Measurements from ENCODE around the gene UGT2B7.
"Not testable (repeated sequence)": the region's sequence is repeated elsewhere in the genome, so short reads cannot be mapped to it uniquely, and the experiment has no call there.

The UGT2B7 gene

DNA sequence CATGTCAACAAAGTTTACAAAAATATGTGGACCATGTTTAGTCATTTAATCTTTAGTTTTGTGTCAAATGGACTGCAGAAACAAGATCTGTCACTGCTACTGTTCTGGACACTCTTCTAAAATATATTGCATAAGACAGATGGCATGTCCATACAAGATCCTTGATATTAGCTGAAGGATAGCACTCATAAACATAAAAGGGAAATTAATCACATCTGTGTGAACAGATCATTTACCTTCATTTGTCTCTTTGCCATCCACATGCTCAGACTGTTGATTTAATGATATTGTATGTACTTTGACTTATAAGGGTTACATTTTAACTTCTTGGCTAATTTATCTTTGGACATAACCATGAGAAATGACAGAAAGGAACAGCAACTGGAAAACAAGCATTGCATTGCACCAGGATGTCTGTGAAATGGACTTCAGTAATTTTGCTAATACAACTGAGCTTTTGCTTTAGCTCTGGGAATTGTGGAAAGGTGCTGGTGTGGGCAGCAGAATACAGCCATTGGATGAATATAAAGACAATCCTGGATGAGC, at the start of gene UGT2B7:
Gene UGT2B7, plus strand, starts transcription at position 364 of the 546 bp plus-strand sequence. Its CDS starts 47 bp downstream, at position 411.
- no peak for DNase-seq

DNA sequence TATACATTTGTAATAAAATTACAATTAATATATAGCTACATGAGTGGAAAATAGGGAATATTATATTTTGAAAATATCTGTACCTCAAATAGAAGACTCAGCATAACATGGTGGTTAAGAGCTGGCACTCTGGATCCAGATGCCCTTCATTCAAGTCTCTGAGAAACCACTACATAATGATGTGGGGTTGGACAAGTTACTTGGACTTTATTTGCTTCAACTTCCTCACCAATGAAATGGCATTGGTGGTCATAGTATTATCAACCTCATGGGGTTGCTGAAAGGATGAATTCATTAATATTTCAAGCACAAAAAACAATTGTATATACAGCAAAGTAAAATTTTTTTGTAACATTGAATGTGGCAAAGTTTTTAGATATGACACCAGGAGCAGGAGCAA, 46.4 kb upstream of the UGT2B7 start:
- no peak for DNase-seq

DNA sequence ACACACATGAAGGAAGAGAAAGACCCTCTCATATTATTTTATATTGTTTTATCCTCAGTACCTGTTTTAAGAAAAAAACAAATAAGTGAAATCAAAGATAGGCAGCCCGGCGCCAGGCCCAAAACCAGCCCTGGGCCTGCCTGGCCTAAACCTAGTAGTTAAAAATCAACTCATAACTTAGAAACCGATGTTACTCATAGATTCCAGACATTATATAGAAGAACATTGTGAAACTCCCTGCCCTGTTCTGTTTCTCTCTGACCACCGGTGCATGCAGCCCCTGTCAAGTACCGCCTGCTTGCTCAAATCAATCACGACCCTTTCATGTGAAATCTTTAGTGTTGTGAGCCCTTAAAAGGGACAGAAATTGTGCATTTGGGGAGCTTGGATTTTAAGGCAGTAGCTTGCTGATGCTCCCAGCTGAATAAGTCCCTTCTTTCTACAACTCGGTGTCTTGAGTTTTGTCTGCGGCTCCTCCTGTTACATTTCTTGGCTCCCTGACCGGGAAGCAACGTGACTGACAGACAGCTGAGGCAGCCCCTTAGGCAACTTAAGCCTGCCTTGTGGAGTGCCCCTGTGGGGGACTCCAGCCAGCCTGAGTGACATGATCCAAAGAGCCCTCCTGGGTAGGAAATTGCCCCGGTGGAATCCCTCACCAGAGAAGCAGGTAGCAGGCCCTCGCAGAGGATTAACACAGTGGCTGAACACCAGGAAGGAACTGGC, 45.3 kb upstream of the UGT2B7 start:
- DNase-seq = not testable (repeated sequence)

DNA sequence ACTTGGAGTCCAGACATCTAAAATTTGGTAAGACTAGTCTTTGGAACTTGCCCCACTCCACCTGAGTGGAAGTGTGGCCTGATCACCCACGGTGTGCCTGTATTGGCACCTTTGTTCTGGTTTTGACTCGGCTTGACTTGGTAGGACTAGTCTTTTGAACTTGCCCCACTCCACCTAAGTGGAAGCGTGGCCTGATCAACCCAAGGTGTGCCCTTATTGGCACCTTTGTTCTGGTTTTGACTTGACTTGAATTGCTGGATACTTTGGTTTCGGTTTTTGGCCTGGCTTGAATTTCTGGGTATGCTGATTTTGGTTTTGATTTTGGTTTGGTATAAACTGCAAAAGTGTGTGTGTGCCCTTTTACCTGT, 44.7 kb upstream of the UGT2B7 start:
- no peak for DNase-seq

DNA sequence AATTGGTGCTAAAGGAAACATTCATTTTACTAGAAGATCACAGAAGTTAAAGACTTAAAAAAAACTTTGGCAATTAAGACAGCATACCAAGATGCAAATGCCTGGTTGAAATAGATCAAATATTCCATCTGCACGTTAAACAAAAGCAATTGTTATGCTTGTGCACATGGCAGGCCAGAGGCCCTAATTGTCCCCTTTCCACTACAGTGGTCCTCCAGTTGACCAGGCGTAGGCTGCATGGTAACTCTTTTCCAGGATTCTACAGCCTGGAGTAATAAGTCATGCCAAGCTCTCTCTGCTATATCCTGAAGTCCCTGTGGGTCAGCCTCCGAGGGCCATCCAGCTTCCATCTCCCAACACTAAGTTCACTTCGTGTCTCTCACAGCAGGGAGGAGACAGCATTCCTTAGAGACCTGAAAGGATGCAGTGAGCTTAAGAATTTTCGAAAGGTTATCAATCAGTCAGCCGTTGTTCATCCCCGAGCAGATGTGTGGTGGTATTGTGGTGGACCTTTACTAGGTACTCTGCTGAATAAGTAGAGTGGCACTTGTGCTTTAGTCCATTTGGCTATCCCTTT, 42.9 kb upstream of the UGT2B7 start:
- not testable (repeated sequence) for DNase-seq

DNA sequence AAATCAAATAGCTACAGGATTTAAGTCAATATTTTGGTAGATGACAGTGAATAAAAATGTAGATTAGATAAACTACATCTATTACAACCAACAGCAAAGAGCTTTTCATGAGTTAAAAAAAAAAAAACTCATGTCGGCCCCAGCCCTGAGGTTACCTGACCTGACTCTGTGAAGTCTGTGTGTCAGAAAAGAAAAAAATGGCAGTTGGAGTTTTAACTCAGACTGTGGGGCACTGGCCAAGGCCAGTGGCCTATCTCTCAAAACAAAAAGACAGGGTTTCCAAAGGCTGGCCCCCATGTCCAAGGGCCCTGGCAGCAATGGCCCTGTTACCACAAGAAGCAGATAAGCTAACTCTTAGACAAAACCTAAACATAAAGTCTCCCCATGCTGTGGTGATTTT, 42.2 kb upstream of the UGT2B7 start:
- DNase-seq = not testable (repeated sequence)

DNA sequence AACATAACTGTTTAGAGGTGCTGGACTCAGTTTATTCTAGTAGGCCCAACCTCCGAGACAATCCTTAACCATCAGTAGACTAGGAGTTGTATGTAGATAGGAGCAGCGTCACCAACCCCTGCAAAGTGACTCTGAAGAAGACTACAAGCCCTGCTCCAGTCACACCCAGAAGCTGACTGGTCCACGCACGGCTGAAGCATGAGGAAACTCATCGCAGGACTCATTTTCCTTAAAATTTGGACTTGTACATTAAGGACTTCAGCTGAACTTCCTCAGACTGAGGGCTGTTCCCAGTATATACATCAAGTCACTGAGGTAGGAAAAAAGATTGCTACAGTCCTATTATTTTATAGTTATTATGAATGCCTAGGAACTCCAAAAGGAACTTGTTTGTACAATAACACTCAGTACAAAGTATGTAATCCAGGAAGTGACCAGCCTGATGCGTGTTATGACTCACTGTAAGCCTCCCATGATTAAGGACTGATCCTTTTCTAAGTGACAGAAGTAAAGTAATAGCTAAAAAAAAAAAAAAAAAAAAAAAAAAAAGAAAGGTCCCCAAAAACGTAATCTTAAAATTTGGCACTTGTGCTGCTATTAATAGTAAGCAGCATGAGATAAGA, 41.6 kb upstream of the UGT2B7 start:
- no peak for DNase-seq

DNA sequence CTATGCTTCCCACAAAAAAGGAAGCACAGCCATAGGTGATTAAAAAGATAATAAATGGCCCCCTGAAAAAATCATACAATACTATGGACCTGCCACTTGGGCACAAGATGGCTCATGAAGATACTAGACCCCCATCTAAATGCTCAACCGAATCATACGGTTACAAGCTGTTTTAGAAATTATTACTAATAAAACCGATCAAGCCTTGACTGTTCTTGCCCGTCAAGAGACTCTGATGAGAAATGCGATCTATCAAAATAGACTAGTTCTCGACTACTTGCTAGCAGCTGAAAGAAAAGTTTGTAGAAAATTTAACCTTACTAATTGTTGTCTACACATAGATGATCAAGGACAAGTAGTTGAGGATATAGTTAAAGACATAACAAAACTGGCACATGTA, 40.1 kb upstream of the UGT2B7 start:
- DNase-seq = no peak

DNA sequence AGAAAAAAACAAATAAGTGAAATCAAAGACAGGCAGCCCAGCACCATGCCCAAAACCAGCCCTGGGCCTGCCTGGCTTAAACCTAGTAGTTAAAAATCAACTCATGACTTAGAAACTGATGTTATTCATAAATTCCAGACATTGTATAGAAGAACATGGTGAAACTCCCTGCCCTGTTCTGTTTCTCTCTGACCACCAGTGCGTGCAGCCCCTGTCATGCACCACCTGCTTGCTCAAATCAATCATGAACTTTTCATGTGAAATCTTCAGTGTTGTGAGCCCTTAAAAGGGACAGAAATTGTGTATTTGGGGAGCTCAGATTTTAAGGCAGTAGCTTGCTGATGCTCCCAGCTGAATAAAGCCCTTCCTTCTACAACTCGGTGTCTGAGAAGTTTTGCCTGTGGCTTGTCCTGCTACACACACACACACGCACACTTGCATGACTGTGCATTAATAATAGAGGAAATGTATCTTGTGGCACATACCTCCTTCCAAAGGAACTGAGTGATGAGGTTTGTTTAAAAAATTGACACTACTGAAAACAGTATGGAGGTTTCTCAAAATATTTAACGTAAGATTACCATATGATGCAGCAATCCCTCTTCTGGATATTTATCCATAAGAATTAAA, 39.2 kb upstream of the UGT2B7 start:
- DNase-seq = no peak

DNA sequence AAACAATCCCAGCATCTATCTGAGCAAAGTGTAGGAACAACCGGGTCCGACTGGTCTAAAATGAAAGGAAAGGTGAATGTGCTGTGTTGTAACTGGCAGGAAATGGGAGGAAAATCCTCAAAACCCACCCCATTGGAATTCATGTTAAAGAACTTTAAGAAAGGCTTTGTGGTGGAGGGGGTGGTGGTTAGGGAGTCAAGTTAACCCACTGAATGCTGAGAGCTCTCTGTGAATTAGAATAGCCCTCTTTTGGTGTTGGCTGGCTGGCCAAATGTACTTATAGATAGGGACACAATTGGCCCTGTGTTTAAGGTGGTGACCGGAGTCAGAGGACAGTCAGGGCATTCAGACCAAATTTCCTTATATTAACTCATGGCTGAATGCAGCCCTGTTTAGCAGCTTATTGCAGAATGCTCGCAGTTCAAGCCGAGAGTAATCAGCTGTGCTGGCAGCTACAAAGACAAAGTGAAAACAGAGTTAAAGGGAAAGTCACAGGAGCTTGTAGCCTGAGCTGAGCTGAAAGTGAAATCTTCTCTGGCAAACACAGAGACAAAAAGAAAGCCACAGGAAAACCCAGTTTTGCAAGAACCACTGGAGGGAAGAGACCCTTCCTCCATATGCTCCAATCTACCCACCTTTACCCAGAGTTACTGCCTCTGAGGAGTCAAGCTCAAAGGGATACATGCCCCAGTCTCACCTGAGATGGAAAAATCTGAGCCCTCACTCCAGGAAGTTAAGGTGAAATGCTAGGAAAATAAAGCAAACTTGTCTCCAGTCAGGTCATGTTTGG, 38.5 kb upstream of the UGT2B7 start:
- no peak for DNase-seq

DNA sequence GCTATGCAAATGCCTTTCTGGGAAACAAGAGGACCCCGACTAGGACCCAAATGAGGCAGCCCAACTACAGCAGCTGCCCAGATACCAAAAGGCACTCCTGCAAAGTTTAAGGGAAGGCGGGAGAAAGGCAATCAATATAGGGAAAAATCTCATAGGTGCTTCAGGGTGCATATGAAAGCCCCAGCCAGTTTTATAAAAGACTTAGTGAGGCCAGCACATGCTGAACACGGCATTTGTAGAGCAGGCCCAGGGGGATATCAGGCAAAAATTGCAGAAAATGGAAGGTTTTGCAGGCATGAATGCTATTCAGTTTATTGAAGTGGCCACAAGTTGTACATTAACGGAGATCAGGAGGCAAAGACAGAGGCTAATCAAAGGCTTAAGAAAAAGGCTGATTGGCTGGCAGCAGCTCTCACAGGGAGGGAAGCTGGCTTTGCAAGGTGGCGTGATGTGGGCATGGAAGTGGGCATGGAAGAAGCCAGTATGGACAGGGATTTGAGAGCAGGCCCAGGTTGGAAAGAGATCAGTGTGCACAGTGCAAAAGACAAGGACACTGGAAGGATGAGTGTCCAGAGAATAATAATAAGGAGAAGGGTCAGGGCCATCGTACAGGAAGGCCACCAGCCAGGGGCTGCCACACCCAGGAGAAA, 37.7 kb upstream of the UGT2B7 start:
- no peak for DNase-seq

DNA sequence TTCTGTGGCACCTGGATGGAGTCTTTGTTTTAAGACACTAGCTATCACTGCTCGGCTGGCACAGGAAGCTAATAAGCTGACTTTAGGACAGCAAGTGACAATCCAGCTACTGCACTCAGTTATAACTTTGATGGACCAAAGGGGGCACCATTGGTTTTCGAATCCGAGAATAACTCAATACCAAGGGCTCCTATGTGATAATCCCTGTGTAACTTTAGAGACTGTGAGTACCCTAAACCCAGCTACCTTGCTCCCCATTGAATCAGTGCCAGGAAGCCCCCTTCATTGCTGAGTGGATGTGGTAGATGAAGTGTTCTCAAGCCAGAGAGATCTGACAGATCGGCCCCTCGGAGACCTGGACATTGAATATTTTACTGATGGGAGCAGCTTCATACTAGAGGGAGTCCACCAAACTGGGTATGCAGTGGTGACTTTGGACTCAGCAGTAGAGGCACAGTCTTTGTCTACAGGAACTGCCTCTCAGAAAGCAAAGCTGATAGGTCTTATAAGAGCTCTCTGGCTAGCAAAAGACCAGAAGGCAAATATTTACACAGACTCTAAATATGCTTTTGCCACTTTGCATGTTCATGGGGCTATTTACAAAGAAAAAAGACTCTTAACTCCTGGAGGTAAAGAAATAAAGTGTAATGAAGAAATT, 35.5 kb upstream of the UGT2B7 start:
- no peak for DNase-seq

DNA sequence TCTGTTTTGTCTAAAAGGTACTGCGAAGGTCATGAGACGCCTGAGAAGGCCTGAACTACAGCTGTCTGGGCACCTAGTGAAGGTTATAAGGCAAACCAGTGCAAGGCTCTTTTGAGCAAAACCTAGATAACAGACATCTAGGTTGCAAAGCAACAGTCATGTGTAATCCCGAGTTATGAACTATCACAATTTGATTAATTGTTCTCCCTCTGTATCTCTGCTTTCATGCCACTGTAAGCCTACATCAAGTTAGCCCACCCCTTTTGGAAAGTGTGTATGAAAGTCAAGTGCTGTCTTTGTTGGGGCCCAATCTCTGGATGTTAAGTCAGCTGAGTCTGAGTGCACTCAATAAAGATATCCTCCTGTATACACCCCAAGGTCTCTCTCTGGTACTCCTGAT, 31.9 kb upstream of the UGT2B7 start:
- DNase-seq = no peak

DNA sequence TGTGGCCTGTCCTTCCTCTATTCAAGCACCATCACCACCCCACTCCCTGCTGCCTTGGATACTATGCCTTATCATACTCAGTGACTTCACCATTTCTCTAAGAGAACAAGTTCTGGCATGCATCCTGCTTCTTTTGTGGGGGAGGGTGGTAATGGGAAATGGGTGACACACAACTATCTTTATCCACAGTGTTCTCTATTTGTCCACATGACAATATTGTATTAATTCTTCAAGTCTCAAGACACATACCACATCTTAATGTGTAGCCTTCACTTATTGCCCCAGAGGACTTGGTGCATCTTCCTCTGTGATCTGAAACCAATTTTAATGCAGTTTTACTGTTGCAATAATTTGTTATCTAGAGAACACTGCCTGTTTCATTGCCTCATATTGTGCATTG, 29.3 kb upstream of the UGT2B7 start:
- no peak for DNase-seq

DNA sequence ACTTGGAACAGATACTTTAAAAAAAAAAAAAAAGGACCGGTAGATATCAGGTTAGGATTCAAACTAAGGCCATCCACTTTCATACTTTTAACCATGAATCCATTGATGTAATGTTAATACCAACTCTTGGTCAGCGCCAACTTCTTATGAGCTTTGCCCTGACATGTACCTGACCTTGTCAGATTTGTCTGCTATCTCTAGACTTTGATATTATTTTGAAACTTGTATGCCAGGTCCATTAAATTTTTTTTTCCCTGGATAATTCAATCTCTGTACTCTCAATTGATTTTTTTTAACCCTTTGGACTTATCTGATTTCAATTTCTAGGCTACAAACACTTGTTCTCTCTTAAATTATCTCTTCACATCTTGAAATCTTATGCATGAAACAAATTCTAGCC, 27.2 kb upstream of the UGT2B7 start:
- DNase-seq = no peak

DNA sequence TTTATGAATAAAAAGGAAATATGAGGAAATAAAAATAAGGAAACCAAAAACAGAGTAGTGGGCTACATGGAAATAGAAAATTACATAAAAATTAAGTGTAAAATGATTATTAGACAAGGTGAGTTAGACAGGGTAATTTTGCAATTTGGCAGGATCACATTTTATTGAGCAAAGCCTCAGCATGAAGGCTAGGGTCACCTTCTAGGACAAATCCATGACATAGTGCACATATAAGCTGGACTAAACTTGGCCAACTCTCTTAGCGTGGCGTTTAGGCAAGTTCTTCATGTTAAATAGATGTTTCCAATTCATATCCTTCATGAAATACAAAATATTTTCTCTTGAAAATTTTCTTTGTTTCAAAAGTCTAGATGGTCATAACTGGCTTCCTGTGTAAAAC, 25.7 kb upstream of the UGT2B7 start:
- no peak for DNase-seq

DNA sequence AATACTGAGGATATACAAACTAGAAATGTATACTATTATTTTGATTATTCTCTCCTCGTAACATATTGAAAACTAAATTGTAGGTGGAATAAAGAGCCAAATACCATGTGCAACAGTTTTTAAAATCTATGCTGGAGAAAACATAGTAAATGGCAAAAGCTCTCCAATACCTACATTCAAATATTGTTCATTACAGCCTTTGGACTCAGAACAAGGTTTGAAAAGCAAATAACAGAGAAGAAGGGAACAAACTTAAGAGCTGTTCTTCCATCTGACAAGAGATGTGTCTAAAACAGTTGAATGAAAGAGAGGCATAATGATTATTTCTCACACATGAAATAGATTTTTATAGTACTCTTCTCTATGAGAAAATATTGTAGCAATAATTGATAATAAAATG, 25.0 kb upstream of the UGT2B7 start:
- DNase-seq = no peak

DNA sequence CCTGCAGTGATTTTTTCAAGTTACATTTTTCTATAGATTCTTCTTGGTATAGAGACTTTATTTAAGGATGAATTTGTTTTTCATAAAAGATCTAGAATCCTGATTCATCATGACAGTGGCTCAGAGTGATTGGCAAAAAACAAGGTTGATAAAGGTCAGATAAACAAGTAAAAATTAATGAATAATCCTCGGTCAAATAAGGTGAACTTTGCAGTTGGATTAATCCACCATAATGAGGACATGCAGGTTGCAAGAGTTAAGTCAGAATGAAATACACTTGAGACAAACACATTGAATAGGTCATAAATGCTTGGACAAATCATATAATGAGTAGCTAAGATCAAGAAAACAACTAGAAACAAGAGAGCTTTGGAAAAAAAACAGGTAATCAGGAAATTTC, 22.9 kb upstream of the UGT2B7 start:
- DNase-seq = no peak

DNA sequence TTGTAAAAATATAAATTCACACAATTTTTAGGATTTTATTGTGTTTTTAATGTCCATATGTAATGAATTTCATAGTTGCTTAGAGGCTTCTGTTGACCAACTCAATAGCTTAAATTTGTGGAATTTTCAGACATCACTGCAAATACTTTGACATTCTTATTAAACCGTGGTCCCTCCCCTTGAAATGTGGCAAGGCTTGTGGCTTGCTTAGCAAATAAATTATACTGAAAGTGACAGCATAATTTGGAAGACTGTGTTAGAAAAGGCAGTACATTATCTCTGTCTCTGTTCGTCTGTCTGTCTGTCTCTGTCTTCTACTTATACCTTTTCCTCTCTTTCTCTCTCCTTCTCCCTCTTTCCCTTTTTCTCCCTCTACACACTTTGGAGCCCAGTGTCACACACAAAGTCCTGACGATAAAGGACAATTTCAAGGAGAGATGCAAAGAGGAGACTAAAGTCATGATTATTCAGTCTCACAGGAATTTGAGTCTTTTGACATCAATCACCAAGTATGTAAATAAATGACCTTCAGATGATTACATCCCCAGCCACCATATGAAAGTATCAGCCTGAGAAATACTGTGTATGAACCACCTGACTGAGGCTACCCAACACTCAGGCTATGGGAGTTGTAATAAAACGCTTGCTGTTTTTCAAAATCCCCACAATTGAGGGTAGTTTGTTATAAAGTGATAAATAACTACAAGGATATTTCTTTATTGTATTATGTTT, 21.0 kb upstream of the UGT2B7 start:
- no peak for DNase-seq

DNA sequence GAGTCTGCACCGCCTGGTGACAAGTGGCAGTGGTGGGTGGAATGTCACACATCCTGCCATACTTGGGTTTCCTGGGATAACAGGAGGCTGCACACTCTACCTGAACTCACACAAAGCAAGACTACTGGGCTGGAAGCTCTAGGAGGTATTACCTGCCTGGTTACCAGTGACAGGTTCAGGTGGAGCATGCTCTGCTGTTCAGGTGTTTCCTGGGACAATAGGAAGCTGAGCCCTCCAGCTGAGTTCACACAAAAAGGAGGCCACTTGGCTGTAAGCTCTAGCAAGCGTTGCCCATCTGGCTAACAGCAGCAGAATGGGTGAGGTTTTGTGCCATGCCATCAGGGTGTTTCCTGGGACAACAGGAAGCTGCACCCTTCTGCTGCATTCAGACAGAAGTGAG, 17.4 kb upstream of the UGT2B7 start:
- DNase-seq = no peak

DNA sequence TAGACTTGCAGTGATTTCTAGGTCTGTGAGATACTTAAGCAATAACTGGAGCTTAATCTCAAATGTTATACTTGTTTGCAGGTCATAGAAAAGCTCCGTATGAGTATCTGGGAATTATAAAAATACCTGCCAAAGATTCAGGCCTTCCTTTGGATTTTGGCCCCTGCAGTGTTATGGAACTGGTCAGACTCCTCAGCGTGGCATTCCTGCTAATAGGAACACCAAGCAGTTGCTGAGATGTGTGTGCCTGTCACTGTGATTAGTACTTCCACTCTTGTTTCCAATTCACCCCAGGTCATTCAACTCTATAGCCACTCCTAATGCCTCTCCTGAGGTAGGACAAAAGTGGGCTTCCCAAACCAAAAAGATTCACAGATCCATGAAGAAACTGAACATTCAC, 7.8 kb upstream of the UGT2B7 start:
- DNase-seq = no peak
